Measurements from ENCODE around the gene MLN.

Gene MLN

GRCh38 chr6:33750244-33750991, 53.4 kb downstream of the MLN start:
- no peak for DNase-seq

GRCh38 chr6:33749401-33749800, 54.4 kb downstream of the MLN start:
- DNase-seq, result no peak

GRCh38 chr6:33748841-33749240, 55.0 kb downstream of the MLN start:
- DNase-seq, result no peak

- no peak for DNase-seq
Observed at GRCh38 chr6:33747823-33748222, 56.0 kb downstream of the MLN start.

GRCh38 chr6:33746651-33747100, 57.1 kb downstream of the MLN start, which contains the start of gene IP6K3:
TSS of gene IP6K3 (minus strand) at chr6:33746905. CDS start at chr6:33735476, 11,429 bp downstream.
- no peak for DNase-seq

- DNase-seq, result no peak
Observed at GRCh38 chr6:33746036-33746600, 57.7 kb downstream of the MLN start.

- no peak for DNase-seq
Observed at GRCh38 chr6:33745548-33745947, 58.3 kb downstream of the MLN start.

- no peak for DNase-seq
Observed at GRCh38 chr6:33744895-33745546, 58.8 kb downstream of the MLN start.
